Measurements from ENCODE around the gene SLC35B1.

GRCh38 chr17:49723423-49723822 lies 15.7 kb upstream of the SLC35B1 start:
- TF ChIP-seq POLR2A (IDR thresholded peaks at IDR 0.05) (no peak), CTCF (IDR thresholded peaks at IDR 0.05) (no peak), POLR2AphosphoS5 (IDR thresholded peaks at IDR 0.05) (no peak), EP300 (IDR thresholded peaks at IDR 0.05) (no peak)

Measured in stomach (tissue), 4 donors.